Measurements from ENCODE around the gene ZNF76.

- TF ChIP-seq EGR1 (IDR thresholded peaks at IDR 0.05; ENCODE audit: low read depth in 2 of 2): no peak
- no peak for TF ChIP-seq HNF4A (conservative IDR thresholded peaks at IDR 0.05)
Observed at GRCh38 chr6:35224720-35225119, 34.8 kb upstream of the ZNF76 start.

Measured in liver (tissue), 2 donors.